Measurements from ENCODE around the gene ZNF610.

ZNF610 gene

DNA sequence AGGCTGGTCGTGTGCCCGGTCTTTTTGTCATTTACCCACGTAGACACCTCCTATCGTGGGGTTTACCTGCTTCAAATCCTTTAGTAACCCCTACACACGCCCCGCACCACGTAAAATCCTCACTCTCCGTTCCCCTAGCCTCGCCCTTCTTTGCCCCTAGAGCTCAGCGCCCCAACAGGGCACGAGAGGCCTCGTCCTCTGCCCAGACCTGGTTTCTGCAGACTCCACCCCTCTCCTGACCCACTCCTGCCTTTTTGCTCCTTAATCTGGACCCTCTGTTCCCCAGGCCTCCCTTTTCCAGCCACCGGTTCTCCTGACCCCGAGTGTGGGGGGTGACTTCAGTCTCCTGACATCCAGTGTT, 62.0 kb downstream of the ZNF610 start:
- DNase-seq, result no peak

DNA sequence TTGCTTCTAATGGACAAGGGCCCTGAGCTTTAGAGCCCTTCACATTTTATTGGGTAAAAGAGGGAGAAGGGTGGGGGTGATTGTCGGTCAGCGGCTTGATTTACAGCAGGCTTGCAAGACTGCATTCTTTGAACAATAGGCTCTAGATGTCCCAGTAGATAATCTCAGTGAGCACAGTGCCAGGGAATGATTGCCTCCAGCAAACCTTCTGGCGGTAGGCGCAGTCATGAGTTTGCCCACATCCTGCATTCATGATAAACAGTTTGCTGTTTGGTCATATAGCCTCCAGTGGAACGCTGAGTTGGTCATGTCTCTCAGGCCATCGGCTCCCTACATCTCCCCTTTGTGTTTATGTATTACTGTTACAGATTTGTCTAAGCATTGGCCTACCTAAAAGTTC, 74.2 kb downstream of the ZNF610 start:
- DNase-seq, result no peak

DNA sequence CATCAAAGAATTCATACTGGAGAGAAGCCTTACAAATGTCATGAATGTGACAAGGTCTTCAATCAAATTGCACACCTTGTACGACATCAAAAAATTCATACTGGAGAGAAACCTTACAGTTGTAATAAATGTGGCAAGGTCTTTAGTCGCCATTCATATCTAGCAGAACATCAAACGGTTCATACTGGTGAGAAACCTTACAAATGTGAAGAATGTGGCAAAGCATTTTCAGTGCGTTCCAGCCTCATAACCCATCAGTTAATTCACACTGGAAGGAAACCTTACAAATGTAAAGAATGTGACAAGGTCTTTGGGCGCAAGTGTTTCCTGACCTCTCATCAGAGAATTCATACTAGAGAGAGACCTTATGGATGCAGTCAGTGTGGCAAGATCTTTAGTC, 79.7 kb downstream of the ZNF610 start:
- no peak for DNase-seq

Measured in NCI-H2107 (cell line).